ENCODE data around the gene GTF2F1.
"Not testable (repeated sequence)": the region's sequence is repeated elsewhere in the genome, so short reads cannot be mapped to it uniquely, and the experiment has no call there.

Gene GTF2F1

DNA sequence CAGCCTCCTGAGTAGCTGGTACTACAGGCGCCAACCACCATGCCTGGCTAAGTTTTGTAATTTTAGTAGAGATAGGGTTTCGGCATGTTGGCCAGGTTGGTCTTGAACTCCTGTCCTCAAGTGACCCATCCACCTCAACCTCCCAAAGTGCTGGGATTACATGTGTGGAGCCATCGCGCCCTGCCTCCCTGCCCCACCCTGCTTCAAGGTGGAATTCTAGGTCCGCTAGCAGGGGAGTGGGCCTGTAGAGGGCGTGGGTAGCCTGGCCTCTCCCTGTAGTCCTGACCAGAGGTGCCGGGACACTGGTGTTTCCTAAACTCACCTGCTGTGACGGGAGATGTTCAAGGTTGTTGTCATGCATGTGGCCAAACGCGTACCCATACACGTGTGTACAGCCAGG lies 40.2 kb upstream of the GTF2F1 start:
- no peak for DNase-seq
- Histone ChIP-seq H3K4me1 (ENCODE audit: control insufficient read depth, low read depth, low read length) (no peaks in the 10 kb centered on the region), H2BK120ac (ENCODE audit: low read depth, low read length) (no peak overlapping the region), H3K27me3 (ENCODE audit: insufficient read depth, low read length, poor library complexity) (no peaks in the 10 kb centered on the region), H3K79me1 (ENCODE audit: low read length) (no peaks in the 10 kb centered on the region), H3K9ac (ENCODE audit: low read length) (no peak overlapping the region), H2AK5ac (ENCODE audit: low read length) (no peak overlapping the region), H2BK15ac (replicated peaks; ENCODE audit: low read depth) (no peak overlapping the region), H3K23ac (ENCODE audit: low read length) (no peak overlapping the region), H2BK5ac (ENCODE audit: low read length) (no peak overlapping the region), H3K4me3 (ENCODE audit: low read length) (no peak overlapping the region), H4K8ac (ENCODE audit: low read depth, low read length) (no peak overlapping the region), H3K4ac (ENCODE audit: low read depth, low read length) (no peak overlapping the region), H3K36me3 (ENCODE audit: control insufficient read depth, insufficient read depth, low read length) (no peaks in the 10 kb centered on the region), H4K5ac (ENCODE audit: low read length) (no peak overlapping the region), H3K56ac (ENCODE audit: low read length) (no peak overlapping the region), H3K18ac (ENCODE audit: low read length) (no peak overlapping the region), H3K27ac (ENCODE audit: low read depth, low read length) (no peak overlapping the region), H3K79me2 (ENCODE audit: control insufficient read depth, insufficient read depth, low read length) (no peaks in the 10 kb centered on the region), H3K4me2 (ENCODE audit: low read length) (no peak overlapping the region)
- no CpG with 5 or more reads among the region's 11 CpGs for WGBS (ENCODE audit: extremely low coverage, insufficient coverage, low lambda C conversion rate)

DNA sequence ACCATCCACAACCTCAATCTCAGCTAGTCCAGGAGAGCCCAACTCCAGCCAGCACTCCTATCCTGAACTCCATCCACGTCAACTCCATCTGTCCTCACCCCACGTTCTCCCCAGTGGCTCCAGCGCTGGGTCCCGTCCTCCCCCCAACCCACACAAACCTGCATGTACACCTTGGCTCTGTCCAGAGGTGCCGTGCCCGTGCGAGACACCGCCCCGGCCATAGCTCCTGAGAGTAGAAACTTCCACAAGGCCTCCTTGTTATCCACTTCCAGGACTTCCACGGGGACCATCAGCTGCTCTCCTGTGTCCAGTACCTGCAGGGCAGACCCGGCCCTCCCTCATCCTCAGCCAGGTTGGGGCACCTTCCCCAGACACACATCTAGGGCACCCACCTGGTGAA lies 38.9 kb upstream of the GTF2F1 start:
- H2BK15ac ChIP-seq (replicated peaks; ENCODE audit: low read depth): no peak overlapping the region
- H3K9ac ChIP-seq (ENCODE audit: low read length): no peak overlapping the region
- no peaks in the 10 kb centered on the region for H3K27me3 ChIP-seq (ENCODE audit: insufficient read depth, low read length, poor library complexity)
- no peak for DNase-seq
- H3K4me3 ChIP-seq (ENCODE audit: low read length): no peak overlapping the region
- no peaks in the 10 kb centered on the region for H3K79me2 ChIP-seq (ENCODE audit: control insufficient read depth, insufficient read depth, low read length)
- no peaks in the 10 kb centered on the region for H3K4me1 ChIP-seq (ENCODE audit: control insufficient read depth, low read depth, low read length)
- H3K36me3 ChIP-seq (ENCODE audit: control insufficient read depth, insufficient read depth, low read length): no peaks in the 10 kb centered on the region
- no peak overlapping the region for H2BK120ac ChIP-seq (ENCODE audit: low read depth, low read length)
- H2AK5ac ChIP-seq (ENCODE audit: low read length): no peak overlapping the region
- no peaks in the 10 kb centered on the region for H3K79me1 ChIP-seq (ENCODE audit: low read length)
- no peak overlapping the region for H3K18ac ChIP-seq (ENCODE audit: low read length)
- H2BK5ac ChIP-seq (ENCODE audit: low read length): no peak overlapping the region
- H4K5ac ChIP-seq (ENCODE audit: low read length): no peak overlapping the region
- H3K23ac ChIP-seq (ENCODE audit: low read length): no peak overlapping the region
- no peak overlapping the region for H3K27ac ChIP-seq (ENCODE audit: low read depth, low read length)
- H3K4me2 ChIP-seq (ENCODE audit: low read length): no peak overlapping the region
- no CpG with 5 or more reads among the region's 11 CpGs for WGBS (ENCODE audit: extremely low coverage, insufficient coverage, low lambda C conversion rate)
- H3K56ac ChIP-seq (ENCODE audit: low read length): no peak overlapping the region
- H3K4ac ChIP-seq (ENCODE audit: low read depth, low read length): no peak overlapping the region
- H4K8ac ChIP-seq (ENCODE audit: low read depth, low read length): no peak overlapping the region

DNA sequence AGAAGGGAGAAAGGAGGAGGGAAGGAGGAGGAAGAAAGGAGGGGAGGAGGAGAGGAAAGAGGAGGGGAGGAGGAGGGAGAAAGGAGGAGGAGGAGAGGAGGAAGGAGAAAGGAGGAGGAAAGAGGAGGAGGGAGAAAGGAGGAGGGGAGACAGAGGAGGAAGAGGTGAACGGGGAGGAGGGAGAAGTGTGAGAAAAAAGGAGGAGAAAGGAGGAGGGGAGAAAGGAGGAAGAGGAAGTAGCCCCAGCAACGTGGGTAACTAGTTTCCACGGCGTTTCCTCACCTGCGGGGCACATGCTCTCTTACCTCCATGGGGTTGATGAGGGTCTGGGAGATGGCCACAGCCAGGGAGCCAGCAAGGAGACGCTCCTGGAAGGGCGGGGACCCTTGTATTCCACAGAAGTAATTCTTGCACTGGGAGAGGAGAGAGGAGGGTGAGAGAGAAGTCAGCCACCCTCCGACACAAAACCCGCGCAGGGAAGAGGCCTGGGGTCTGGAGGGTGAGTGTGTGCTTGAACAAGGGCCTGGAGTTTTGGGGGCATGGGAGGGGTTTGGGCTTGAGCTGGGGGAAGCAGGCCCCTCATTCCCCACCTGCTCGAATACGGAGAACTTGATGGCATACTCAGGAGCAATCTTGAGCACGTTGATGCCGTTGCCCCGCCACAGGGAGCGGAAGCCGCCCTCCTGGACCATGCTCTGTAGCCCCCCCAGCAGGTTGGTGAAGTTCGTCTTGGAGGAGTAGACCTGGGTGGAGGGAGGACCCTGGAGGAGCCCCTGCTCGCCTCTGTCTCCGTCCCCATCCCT lies 36.7 kb upstream of the GTF2F1 start:
- Histone ChIP-seq H3K79me1 (ENCODE audit: low read length) (no peaks in the 10 kb centered on the region), H2BK120ac (ENCODE audit: low read depth, low read length) (no peak overlapping the region), H3K4me3 (ENCODE audit: low read length) (no peak overlapping the region), H3K27ac (ENCODE audit: low read depth, low read length) (no peak overlapping the region), H3K4me2 (ENCODE audit: low read length) (no peak overlapping the region), H3K18ac (ENCODE audit: low read length) (no peak overlapping the region), H3K36me3 (ENCODE audit: control insufficient read depth, insufficient read depth, low read length) (no peaks in the 10 kb centered on the region), H3K4me1 (ENCODE audit: control insufficient read depth, low read depth, low read length) (no peaks in the 10 kb centered on the region), H3K23ac (ENCODE audit: low read length) (no peak overlapping the region), H3K4ac (ENCODE audit: low read depth, low read length) (no peak overlapping the region), H3K79me2 (ENCODE audit: control insufficient read depth, insufficient read depth, low read length) (no peaks in the 10 kb centered on the region), H2BK15ac (replicated peaks; ENCODE audit: low read depth) (no peak overlapping the region), H4K5ac (ENCODE audit: low read length) (no peak overlapping the region), H2BK5ac (ENCODE audit: low read length) (no peak overlapping the region), H3K9ac (ENCODE audit: low read length) (no peak overlapping the region), H3K27me3 (ENCODE audit: insufficient read depth, low read length, poor library complexity) (no peaks in the 10 kb centered on the region), H2AK5ac (ENCODE audit: low read length) (no peak overlapping the region), H4K8ac (ENCODE audit: low read depth, low read length) (no peak overlapping the region), H3K56ac (ENCODE audit: low read length) (no peak overlapping the region)
- WGBS (ENCODE audit: extremely low coverage, insufficient coverage, low lambda C conversion rate): no CpG with 5 or more reads among the region's 20 CpGs
- no peak for DNase-seq

DNA sequence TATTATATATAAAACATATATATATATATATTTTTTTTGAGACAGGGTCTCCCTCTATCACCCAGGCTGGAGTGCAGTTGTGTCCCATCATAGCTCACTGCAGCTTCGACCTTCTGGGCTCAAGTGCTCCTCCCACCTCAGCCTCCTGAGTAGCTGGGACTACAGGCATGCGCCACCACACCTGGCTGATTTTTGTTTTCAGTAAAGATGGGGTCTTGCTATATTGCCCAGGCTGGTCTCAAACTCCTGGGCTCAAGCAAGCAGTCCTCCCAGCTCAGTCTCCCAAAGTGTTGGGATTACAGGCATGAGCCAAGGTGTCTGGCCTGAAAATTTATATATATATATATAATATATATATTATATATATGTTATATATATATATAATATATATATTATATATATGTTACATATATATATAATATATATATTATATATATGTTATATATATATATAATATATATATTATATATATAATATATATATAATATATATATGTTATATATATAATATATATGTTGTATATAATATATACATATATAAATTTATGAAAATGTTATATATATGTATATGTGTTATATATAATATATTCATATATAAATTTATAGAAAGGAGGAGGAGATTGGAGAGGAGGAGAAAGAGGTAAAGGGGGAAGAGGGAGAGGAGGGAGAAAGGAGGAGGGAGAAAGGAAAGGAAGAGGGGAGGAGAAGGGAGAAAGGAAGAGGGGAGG lies 35.9 kb upstream of the GTF2F1 start:
- not testable (repeated sequence) for H3K27me3 ChIP-seq (ENCODE audit: insufficient read depth, low read length, poor library complexity); H2AK5ac ChIP-seq (ENCODE audit: low read length); H3K79me1 ChIP-seq (ENCODE audit: low read length); H3K9ac ChIP-seq (ENCODE audit: low read length); DNase-seq; H3K27ac ChIP-seq (ENCODE audit: low read depth, low read length); H2BK5ac ChIP-seq (ENCODE audit: low read length); H2BK120ac ChIP-seq (ENCODE audit: low read depth, low read length); H3K4me3 ChIP-seq (ENCODE audit: low read length); H3K36me3 ChIP-seq (ENCODE audit: control insufficient read depth, insufficient read depth, low read length); H4K5ac ChIP-seq (ENCODE audit: low read length); H3K23ac ChIP-seq (ENCODE audit: low read length); H2BK15ac ChIP-seq (replicated peaks; ENCODE audit: low read depth); H3K4me2 ChIP-seq (ENCODE audit: low read length); H3K4ac ChIP-seq (ENCODE audit: low read depth, low read length); H3K18ac ChIP-seq (ENCODE audit: low read length); H3K79me2 ChIP-seq (ENCODE audit: control insufficient read depth, insufficient read depth, low read length); H3K56ac ChIP-seq (ENCODE audit: low read length); H4K8ac ChIP-seq (ENCODE audit: low read depth, low read length); H3K4me1 ChIP-seq (ENCODE audit: control insufficient read depth, low read depth, low read length)
- no CpG with 5 or more reads among the region's 2 CpGs for WGBS (ENCODE audit: extremely low coverage, insufficient coverage, low lambda C conversion rate)

DNA sequence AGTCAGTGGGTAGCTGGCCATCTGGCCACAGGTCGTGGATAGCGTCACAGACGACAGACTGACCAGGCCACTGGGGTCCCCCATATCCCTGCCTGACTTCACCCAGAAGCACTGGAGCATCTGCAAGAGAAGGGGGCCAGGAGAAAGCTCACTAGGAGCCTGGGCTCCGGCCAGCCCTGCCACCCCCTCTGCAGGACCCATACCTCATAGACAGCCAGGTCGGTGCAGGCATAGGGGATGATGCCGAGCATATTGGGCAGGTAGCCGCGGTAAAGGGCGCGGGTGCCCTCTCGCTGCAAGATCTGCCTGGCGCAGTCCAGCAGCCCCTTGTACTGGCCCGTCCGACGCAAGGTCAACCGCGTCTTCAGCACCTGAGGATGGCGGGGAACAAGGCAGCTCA lies 34.2 kb upstream of the GTF2F1 start:
- H2BK15ac ChIP-seq (replicated peaks; ENCODE audit: low read depth): no peak overlapping the region
- peaks cover under 1% of the 10 kb centered on the region for H3K36me3 ChIP-seq (ENCODE audit: control insufficient read depth, insufficient read depth, low read length)
- no peak overlapping the region for H3K4me3 ChIP-seq (ENCODE audit: low read length)
- H2BK120ac ChIP-seq (ENCODE audit: low read depth, low read length): no peak overlapping the region
- H3K9ac ChIP-seq (ENCODE audit: low read length): no peak overlapping the region
- H3K18ac ChIP-seq (ENCODE audit: low read length): no peak overlapping the region
- H3K4me1 ChIP-seq (ENCODE audit: control insufficient read depth, low read depth, low read length): peaks cover 2% of the 10 kb centered on the region
- no peak overlapping the region for H3K56ac ChIP-seq (ENCODE audit: low read length)
- no peak overlapping the region for H3K27ac ChIP-seq (ENCODE audit: low read depth, low read length)
- H3K4ac ChIP-seq (ENCODE audit: low read depth, low read length): no peak overlapping the region
- H3K23ac ChIP-seq (ENCODE audit: low read length): no peak overlapping the region
- H3K79me2 ChIP-seq (ENCODE audit: control insufficient read depth, insufficient read depth, low read length): peaks cover 20% of the 10 kb centered on the region
- H2AK5ac ChIP-seq (ENCODE audit: low read length): no peak overlapping the region
- H3K79me1 ChIP-seq (ENCODE audit: low read length): no peaks in the 10 kb centered on the region
- WGBS (ENCODE audit: extremely low coverage, insufficient coverage, low lambda C conversion rate): no CpG with 5 or more reads among the region's 18 CpGs
- H3K4me2 ChIP-seq (ENCODE audit: low read length): no peak overlapping the region
- no peak overlapping the region for H4K5ac ChIP-seq (ENCODE audit: low read length)
- DNase-seq: no peak
- H2BK5ac ChIP-seq (ENCODE audit: low read length): no peak overlapping the region
- no peak overlapping the region for H4K8ac ChIP-seq (ENCODE audit: low read depth, low read length)
- no peaks in the 10 kb centered on the region for H3K27me3 ChIP-seq (ENCODE audit: insufficient read depth, low read length, poor library complexity)

All from mesendoderm (in vitro differentiated cells).